Measurements from ENCODE around the gene DNASE1L1. TPM values are rescaled to one million over a fixed set of nuclear protein-coding genes. Genes with fewer than 3 reads are reported as not detected.
A peak's percentile ranks its signal among the peaks of the same experiment; 100 is the strongest.
"Not testable (repeated sequence)": the region's sequence is repeated elsewhere in the genome, so short reads cannot be mapped to it uniquely, and the experiment has no call there.

The DNASE1L1 gene
- polyA plus RNA-seq, 6 donors from 2014 or later, result 9.5 to 23.1 (median 14.3) TPM

DNA sequence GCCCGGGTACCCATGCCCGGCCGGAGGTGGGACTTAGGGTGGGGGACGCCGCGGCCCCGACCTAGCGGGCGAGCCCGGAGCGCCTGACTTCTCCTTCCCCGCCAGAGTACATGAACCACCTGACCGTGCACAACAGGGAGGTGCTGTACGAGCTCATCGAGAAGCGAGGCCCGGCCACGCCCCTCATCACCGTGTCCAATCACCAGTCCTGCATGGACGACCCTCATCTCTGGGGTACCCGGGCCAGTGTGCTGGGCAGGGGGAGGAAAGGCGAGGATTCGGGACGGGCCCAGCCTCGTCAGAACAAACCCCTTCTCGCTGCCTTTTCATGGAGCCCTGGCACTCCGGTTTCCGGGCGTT lies 2.9 kb upstream of the DNASE1L1 start:
- DNase-seq (peak; percentile 51), ATAC-seq (ENCODE audit: low read depth in 2 of 2) (peak; percentile 46 to 67)
- Mint-ChIP-seq H3K4me3 (peak overlapping the region; percentile 83 to 92 (median 90)), H3K4me1 (peaks cover 20 to 27% (median 24%) of the 10 kb centered on the region in 3 donors), H3K9me3 (peaks cover 0 to 2% (median 0%) of the 10 kb centered on the region in 7 donors), H3K36me3 (no peaks in the 10 kb centered on the region), H3K27ac (peak overlapping the region; percentile 17 to 96 (median 78)), H3K27me3 (no peaks in the 10 kb centered on the region)

GRCh38 chrX:154408659-154409221 lies 314 bp downstream of the DNASE1L1 start:
- no peak for ATAC-seq (ENCODE audit: low read depth in 2 of 2)
- Mint-ChIP-seq H3K27ac (peak overlapping the region in 5 of 6 donors; percentile 12 to 87 (median 76)), H3K4me1 (peaks cover 20 to 24% (median 23%) of the 10 kb centered on the region in 3 donors), H3K36me3 (no peaks in the 10 kb centered on the region), H3K4me3 (peak overlapping the region; percentile 70 to 86 (median 75)), H3K9me3 (peaks cover 0 to 2% (median 0%) of the 10 kb centered on the region in 7 donors), H3K27me3 (no peaks in the 10 kb centered on the region)
- no peak for DNase-seq

DNA sequence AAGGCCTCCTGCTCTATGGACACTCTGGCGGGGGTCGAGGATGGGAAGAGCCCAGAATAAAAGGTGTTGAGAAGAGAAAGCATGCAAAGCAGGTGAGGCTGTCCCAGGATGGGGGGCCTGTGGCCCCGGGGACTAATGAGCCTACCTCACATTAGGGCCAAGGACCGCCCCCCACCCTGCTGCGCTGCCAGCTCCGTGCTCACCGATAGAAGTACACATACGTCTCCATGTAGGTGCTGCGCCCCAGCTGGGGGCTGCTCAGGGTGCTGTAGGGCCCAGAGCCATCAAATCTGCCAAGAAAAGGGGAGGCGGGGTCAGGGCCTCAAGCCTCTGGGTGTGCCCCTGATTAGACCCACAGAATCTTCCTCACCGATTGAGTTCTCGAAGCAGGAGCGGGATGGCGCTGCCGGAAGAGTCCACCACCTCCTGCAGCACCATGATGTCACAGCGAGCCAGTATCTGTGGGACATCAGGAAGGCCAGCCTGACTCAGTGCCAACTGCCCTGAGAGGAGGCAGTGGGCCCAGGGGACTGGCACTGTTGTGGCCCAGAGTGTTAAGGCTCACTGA lies 4.3 kb downstream of the DNASE1L1 start:
- H3K36me3 Mint-ChIP-seq, result peaks cover 1 to 3% of the 10 kb centered on the region in 2 donors
- DNase-seq, result no peak
- no peaks in the 10 kb centered on the region for H3K27me3 Mint-ChIP-seq
- no peak for ATAC-seq (ENCODE audit: low read depth in 2 of 2)
- peaks cover 0 to 2% (median 0%) of the 10 kb centered on the region in 7 donors for H3K9me3 Mint-ChIP-seq
- H3K4me1 Mint-ChIP-seq, result peaks cover 15 to 23% (median 17%) of the 10 kb centered on the region in 3 donors
- no peak overlapping the region for H3K27ac Mint-ChIP-seq
- peak overlapping the region in 1 of 8 donors; percentile 43 for H3K4me3 Mint-ChIP-seq

DNA sequence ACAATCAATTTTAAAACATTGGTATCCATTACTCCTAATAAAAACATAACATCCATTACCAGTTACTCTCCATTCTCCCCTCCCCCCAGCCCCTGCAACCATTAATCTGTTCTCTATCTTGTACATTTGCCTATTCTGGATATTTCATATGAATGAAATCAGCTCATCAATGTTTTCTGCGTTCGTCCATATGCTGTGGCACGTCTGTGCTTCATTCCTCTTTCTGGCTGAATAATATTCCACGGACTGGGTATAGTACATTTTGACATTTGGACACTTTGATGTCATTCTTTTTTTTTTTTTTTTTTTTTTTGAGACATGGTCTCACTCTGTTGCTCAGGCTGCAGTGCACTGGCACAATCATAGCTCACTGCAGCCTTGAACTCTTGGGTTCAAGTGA lies 5.2 kb downstream of the DNASE1L1 start:
- Mint-ChIP-seq H3K4me1 (peaks cover 12 to 25% (median 15%) of the 10 kb centered on the region in 3 donors), H3K36me3 (peaks cover 8 to 11% of the 10 kb centered on the region in 2 donors), H3K27me3 (no peaks in the 10 kb centered on the region), H3K27ac (no peak overlapping the region), H3K4me3 (no peak overlapping the region), H3K9me3 (peaks cover 0 to 3% (median 0%) of the 10 kb centered on the region in 7 donors)
- DNase-seq (no peak), ATAC-seq (ENCODE audit: low read depth in 2 of 2) (no peak)

DNA sequence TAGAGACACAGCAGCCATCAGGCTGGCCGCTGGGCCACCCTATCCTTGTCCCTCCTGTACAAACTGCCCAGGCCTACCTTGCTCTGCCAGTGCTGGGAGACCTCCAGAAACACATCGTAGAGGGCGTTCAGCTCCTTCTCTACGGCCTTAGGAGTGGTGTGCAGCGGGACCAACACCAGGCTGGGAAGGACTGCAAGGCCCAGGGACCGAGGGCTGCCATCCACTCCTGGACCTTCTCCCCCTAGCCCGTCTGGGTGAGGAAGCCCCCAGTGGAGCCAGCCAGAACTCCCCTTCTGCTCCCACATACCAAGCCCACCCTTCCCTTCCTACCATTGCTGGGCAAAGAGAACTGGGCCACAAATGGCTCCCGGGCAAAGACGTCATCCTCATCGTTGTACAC lies 5.9 kb downstream of the DNASE1L1 start:
- DNase-seq (no peak), ATAC-seq (ENCODE audit: low read depth in 2 of 2) (no peak)
- Mint-ChIP-seq H3K4me3 (peak overlapping the region in 1 of 8 donors; percentile 57), H3K27me3 (no peaks in the 10 kb centered on the region), H3K36me3 (peaks cover 15 to 18% of the 10 kb centered on the region in 2 donors), H3K9me3 (peaks cover 0 to 8% (median 0%) of the 10 kb centered on the region in 7 donors), H3K4me1 (peaks cover 11 to 21% (median 15%) of the 10 kb centered on the region in 3 donors), H3K27ac (peak overlapping the region in 1 of 6 donors; percentile 47)

GRCh38 chrX:154402622-154403127 lies 6.4 kb downstream of the DNASE1L1 start:
- Mint-ChIP-seq H3K36me3 (peaks cover 17 to 21% of the 10 kb centered on the region in 2 donors), H3K27ac (peak overlapping the region in 1 of 6 donors; percentile 56), H3K4me1 (peaks cover 14 to 22% (median 14%) of the 10 kb centered on the region in 3 donors), H3K9me3 (peaks cover 0 to 8% (median 0%) of the 10 kb centered on the region in 7 donors), H3K4me3 (peak overlapping the region in 1 of 8 donors; percentile 57), H3K27me3 (no peaks in the 10 kb centered on the region)
- DNase-seq (no peak), ATAC-seq (ENCODE audit: low read depth in 2 of 2) (no peak)

DNA sequence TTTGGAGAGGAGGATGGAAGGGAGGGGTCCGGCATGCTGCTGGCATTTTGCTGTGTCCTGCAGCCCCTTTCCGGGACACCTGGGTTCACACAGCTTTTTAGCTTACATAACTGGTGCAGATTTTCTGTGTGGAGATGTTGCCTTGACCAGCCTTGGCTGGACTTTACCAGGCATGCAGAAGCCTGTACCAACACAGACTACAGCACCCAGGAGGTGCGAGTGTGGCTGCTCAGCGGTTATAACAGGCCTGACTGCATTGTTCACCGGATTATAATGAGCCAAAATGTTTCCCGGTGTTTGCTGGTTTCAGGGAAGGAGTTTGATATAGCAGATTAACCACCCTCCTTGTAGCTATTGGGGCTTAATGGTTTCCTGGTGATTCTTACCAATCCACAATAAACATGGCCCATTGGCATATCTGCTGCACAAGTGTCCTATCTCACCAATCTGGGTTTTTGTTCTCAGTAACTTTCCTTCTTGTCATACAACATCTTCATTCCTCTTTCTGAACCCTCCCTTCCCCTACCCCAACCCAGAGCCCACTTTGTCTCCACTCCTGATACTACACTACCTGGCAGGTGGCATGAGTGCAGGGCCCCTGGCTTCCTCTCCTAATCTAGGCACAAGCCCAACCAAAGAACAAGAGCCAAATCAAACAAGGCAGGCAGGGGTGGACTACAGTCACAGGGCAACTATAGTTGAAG lies 7.0 kb downstream of the DNASE1L1 start:
- Mint-ChIP-seq H3K36me3 (peaks cover 17 to 21% of the 10 kb centered on the region in 2 donors), H3K27ac (peak overlapping the region in 3 of 6 donors; percentile 56 to 79 (median 59)), H3K4me1 (peaks cover 14 to 23% (median 14%) of the 10 kb centered on the region in 3 donors), H3K27me3 (no peaks in the 10 kb centered on the region), H3K4me3 (peak overlapping the region in 2 of 8 donors; percentile 40 to 100), H3K9me3 (peaks cover 0 to 8% (median 0%) of the 10 kb centered on the region in 7 donors)
- DNase-seq (no peak), ATAC-seq (ENCODE audit: low read depth in 2 of 2) (no peak)

- H3K36me3 Mint-ChIP-seq, result peaks cover 17 to 21% of the 10 kb centered on the region in 2 donors
- peaks cover 0 to 8% (median 0%) of the 10 kb centered on the region in 7 donors for H3K9me3 Mint-ChIP-seq
- DNase-seq, result no peak
These were observed 7.8 kb downstream of the DNASE1L1 start for GRCh38 chrX:154401045-154401799.

DNA sequence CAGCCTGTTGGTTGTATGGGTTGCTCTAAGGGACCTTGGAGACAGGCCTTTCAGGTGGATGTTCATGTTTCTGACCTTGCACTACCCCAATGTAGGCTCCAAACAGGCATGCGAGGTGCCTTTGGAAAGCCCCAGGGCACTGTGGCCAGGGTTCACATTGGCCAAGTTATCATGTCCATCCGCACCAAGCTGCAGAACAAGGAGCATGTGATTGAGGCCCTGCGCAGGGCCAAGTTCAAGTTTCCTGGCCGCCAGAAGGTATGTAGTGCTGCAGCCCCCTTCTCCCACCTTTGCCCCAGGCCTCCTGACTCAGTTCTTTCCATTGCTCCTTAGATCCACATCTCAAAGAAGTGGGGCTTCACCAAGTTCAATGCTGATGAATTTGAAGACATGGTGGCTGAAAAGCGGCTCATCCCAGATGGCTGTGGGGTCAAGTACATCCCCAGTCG lies 8.7 kb downstream of the DNASE1L1 start:
- H3K4me3 Mint-ChIP-seq, result peak overlapping the region in 4 of 8 donors; percentile 95 to 100 (median 98)
- not testable (repeated sequence) for DNase-seq; H3K9me3 Mint-ChIP-seq; ATAC-seq (ENCODE audit: low read depth in 2 of 2); H3K27me3 Mint-ChIP-seq
- peak overlapping the region in 3 of 6 donors; percentile 41 to 74 (median 73) for H3K27ac Mint-ChIP-seq
- H3K4me1 Mint-ChIP-seq, result peaks cover 14 to 26% (median 14%) of the 10 kb centered on the region in 3 donors
- peaks cover 17 to 21% of the 10 kb centered on the region in 2 donors for H3K36me3 Mint-ChIP-seq

More at GRCh38 chrX:154401045-154401799, 7.8 kb downstream of the DNASE1L1 start:
- Mint-ChIP-seq H3K27ac (peak overlapping the region in 3 of 6 donors; percentile 36 to 73 (median 73)), H3K4me1 (peaks cover 14 to 26% (median 14%) of the 10 kb centered on the region in 3 donors), H3K4me3 (peak overlapping the region in 5 of 8 donors; percentile 10 to 100 (median 53)), H3K27me3 (no peaks in the 10 kb centered on the region)
- ATAC-seq (ENCODE audit: low read depth in 2 of 2), result no peak

GRCh38 chrX:154399527-154400368 lies 9.3 kb downstream of the DNASE1L1 start:
- no peaks in the 10 kb centered on the region for H3K27me3 Mint-ChIP-seq
- peak overlapping the region; percentile 41 to 100 (median 88) for H3K27ac Mint-ChIP-seq
- DNase-seq (no peak), ATAC-seq (ENCODE audit: low read depth in 2 of 2) (no peak)
- peaks cover 0 to 8% (median 0%) of the 10 kb centered on the region in 7 donors for H3K9me3 Mint-ChIP-seq
- H3K36me3 Mint-ChIP-seq, result peaks cover 17 to 21% of the 10 kb centered on the region in 2 donors
- H3K4me3 Mint-ChIP-seq, result peak overlapping the region; percentile 95 to 100 (median 98)
- peaks cover 14 to 26% (median 14%) of the 10 kb centered on the region in 3 donors for H3K4me1 Mint-ChIP-seq

DNA sequence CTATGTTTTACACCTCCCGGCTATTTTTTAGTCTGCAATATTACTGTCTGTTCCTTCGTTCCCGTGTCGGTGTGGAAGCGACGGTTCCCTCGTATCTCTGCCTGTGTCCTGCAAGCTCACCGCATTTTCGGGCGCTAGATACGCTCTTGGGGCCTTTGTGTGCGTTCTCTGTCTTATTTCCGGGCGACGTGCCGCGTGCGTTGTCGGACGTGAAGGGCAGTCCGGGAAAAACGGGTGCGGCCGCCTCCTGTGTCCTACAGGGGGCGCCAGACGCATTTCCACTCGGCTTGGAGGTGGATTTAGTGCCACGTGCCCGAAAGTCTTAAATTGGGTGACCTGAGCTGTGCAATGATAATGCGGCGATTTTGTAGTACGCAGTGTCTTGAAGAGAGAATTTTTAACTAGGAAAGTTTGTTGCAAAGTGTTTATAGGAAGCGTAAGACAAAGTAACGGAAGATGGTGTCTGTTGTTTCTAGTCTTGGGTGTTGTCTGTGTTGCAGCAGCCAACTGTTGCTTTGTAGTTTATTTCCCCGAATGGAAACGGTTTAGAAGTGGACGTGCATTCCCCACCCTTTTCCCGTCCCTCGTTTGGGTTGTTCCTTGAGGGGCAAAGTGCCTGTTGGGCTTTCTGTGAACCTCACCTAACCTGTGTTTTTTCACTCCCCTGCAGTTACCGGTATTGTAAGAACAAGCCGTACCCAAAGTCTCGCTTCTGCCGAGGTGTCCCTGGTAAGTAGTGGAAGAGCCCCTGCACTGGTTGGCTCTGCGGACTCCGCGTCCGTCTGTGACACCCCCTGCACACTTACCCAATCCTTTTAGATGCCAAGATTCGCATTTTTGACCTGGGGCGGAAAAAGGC lies 10.2 kb downstream of the DNASE1L1 start:
- peak overlapping the region; percentile 98 to 100 (median 99) for H3K27ac Mint-ChIP-seq
- DNase-seq (peak; percentile 77), ATAC-seq (ENCODE audit: low read depth in 2 of 2) (peak; percentile 45 to 49)
- H3K4me3 Mint-ChIP-seq, result peak overlapping the region; percentile 95 to 100 (median 98)
- peaks cover 0 to 8% (median 0%) of the 10 kb centered on the region in 7 donors for H3K9me3 Mint-ChIP-seq
- H3K4me1 Mint-ChIP-seq, result peaks cover 14 to 26% (median 14%) of the 10 kb centered on the region in 3 donors
- H3K27me3 Mint-ChIP-seq, result no peaks in the 10 kb centered on the region
- H3K36me3 Mint-ChIP-seq, result peaks cover 17 to 21% of the 10 kb centered on the region in 2 donors

All from naive B cell (primary cell).